ENCODE data around the gene IL17RA.
A peak's percentile ranks its signal among the peaks of the same experiment; 100 is the strongest.
"Not testable (repeated sequence)": the region's sequence is repeated elsewhere in the genome, so short reads cannot be mapped to it uniquely, and the experiment has no call there.

The IL17RA gene

GRCh38 chr22:17084554-17085276 is at the start of gene IL17RA:
TSS of gene IL17RA (plus strand) at chr22:17085000. CDS start at chr22:17085092, 92 bp downstream.
- peak within 1 kb of the TSS; percentile 53; the same call in 1 of the 2 replicates for H3K9ac ChIP-seq (ENCODE audit: low read depth, low read length)
- no peaks in the 10 kb centered on the region for H3K36me3 ChIP-seq (ENCODE audit: insufficient read depth, low read depth, low read length)
- no peaks in the 10 kb centered on the region for H3K4me1 ChIP-seq (ENCODE audit: insufficient read depth, low read length)
- no peak within 1 kb of the TSS for H3K27ac ChIP-seq (ENCODE audit: low read length)
- peak within 1 kb of the TSS; percentile 76 for H3K4me3 ChIP-seq (ENCODE audit: low read length)
- H3K9me3 ChIP-seq (ENCODE audit: insufficient read depth, low read depth, low read length): no peaks in the 10 kb centered on the region
- peaks cover 46% of the 10 kb centered on the region for H3K27me3 ChIP-seq (ENCODE audit: insufficient read depth, low read length)

- no peak overlapping the region for H3K4me3 ChIP-seq (ENCODE audit: low read length)
- H3K9ac ChIP-seq (ENCODE audit: low read depth, low read length): no peak overlapping the region
- H3K9me3 ChIP-seq (ENCODE audit: insufficient read depth, low read depth, low read length): no peaks in the 10 kb centered on the region
- no peak overlapping the region for H3K27ac ChIP-seq (ENCODE audit: low read length)
- H3K36me3 ChIP-seq (ENCODE audit: insufficient read depth, low read depth, low read length): no peaks in the 10 kb centered on the region
- H3K27me3 ChIP-seq (ENCODE audit: insufficient read depth, low read length): peaks cover 14% of the 10 kb centered on the region; the same call in 1 of the 2 replicates
- H3K4me1 ChIP-seq (ENCODE audit: insufficient read depth, low read length): no peaks in the 10 kb centered on the region
These were observed 49.6 kb upstream of the IL17RA start for GRCh38 chr22:17035246-17035645.

- peaks cover 14% of the 10 kb centered on the region; the same call in 1 of the 2 replicates for H3K27me3 ChIP-seq (ENCODE audit: insufficient read depth, low read length)
- not testable (repeated sequence) for H3K9me3 ChIP-seq (ENCODE audit: insufficient read depth, low read depth, low read length); H3K4me1 ChIP-seq (ENCODE audit: insufficient read depth, low read length); H3K9ac ChIP-seq (ENCODE audit: low read depth, low read length); H3K27ac ChIP-seq (ENCODE audit: low read length); H3K4me3 ChIP-seq (ENCODE audit: low read length); H3K36me3 ChIP-seq (ENCODE audit: insufficient read depth, low read depth, low read length)
These were observed 48.6 kb upstream of the IL17RA start for GRCh38 chr22:17035976-17036841.

- not testable (repeated sequence) for H3K9ac ChIP-seq (ENCODE audit: low read depth, low read length); H3K4me1 ChIP-seq (ENCODE audit: insufficient read depth, low read length); H3K27ac ChIP-seq (ENCODE audit: low read length); H3K4me3 ChIP-seq (ENCODE audit: low read length); H3K36me3 ChIP-seq (ENCODE audit: insufficient read depth, low read depth, low read length); H3K9me3 ChIP-seq (ENCODE audit: insufficient read depth, low read depth, low read length)
- H3K27me3 ChIP-seq (ENCODE audit: insufficient read depth, low read length): peaks cover 14% of the 10 kb centered on the region; the same call in 1 of the 2 replicates
These were observed 47.7 kb upstream of the IL17RA start for GRCh38 chr22:17036842-17037711.

- no peak overlapping the region for H3K4me3 ChIP-seq (ENCODE audit: low read length)
- H3K36me3 ChIP-seq (ENCODE audit: insufficient read depth, low read depth, low read length): no peaks in the 10 kb centered on the region
- H3K9me3 ChIP-seq (ENCODE audit: insufficient read depth, low read depth, low read length): no peaks in the 10 kb centered on the region
These were observed 41.3 kb upstream of the IL17RA start for GRCh38 chr22:17043521-17043920.

GRCh38 chr22:17046566-17047348 is 38.0 kb upstream of the IL17RA start:
- Histone ChIP-seq H3K9ac (ENCODE audit: low read depth, low read length) (no peak overlapping the region), H3K27ac (ENCODE audit: low read length) (no peak overlapping the region), H3K27me3 (ENCODE audit: insufficient read depth, low read length) (no peaks in the 10 kb centered on the region), H3K4me1 (ENCODE audit: insufficient read depth, low read length) (no peaks in the 10 kb centered on the region), H3K36me3 (ENCODE audit: insufficient read depth, low read depth, low read length) (no peaks in the 10 kb centered on the region), H3K4me3 (ENCODE audit: low read length) (no peak overlapping the region), H3K9me3 (ENCODE audit: insufficient read depth, low read depth, low read length) (no peaks in the 10 kb centered on the region)

More at GRCh38 chr22:17043521-17043920, 41.3 kb upstream of the IL17RA start:
- Histone ChIP-seq H3K9ac (ENCODE audit: low read depth, low read length) (no peak overlapping the region), H3K4me1 (ENCODE audit: insufficient read depth, low read length) (no peaks in the 10 kb centered on the region), H3K27ac (ENCODE audit: low read length) (no peak overlapping the region), H3K27me3 (ENCODE audit: insufficient read depth, low read length) (no peaks in the 10 kb centered on the region; the same call in 1 of the 2 replicates)

- Histone ChIP-seq H3K4me1 (ENCODE audit: insufficient read depth, low read length) (no peaks in the 10 kb centered on the region), H3K9ac (ENCODE audit: low read depth, low read length) (no peak overlapping the region), H3K9me3 (ENCODE audit: insufficient read depth, low read depth, low read length) (no peaks in the 10 kb centered on the region), H3K27ac (ENCODE audit: low read length) (no peak overlapping the region), H3K4me3 (ENCODE audit: low read length) (no peak overlapping the region), H3K36me3 (ENCODE audit: insufficient read depth, low read depth, low read length) (no peaks in the 10 kb centered on the region), H3K27me3 (ENCODE audit: insufficient read depth, low read length) (no peaks in the 10 kb centered on the region)
These were observed 37.1 kb upstream of the IL17RA start for GRCh38 chr22:17047656-17048055.

- H3K27ac ChIP-seq (ENCODE audit: low read length): no peak overlapping the region
- H3K4me3 ChIP-seq (ENCODE audit: low read length): no peak overlapping the region
- H3K36me3 ChIP-seq (ENCODE audit: insufficient read depth, low read depth, low read length): no peaks in the 10 kb centered on the region
- no peaks in the 10 kb centered on the region for H3K27me3 ChIP-seq (ENCODE audit: insufficient read depth, low read length)
- H3K9ac ChIP-seq (ENCODE audit: low read depth, low read length): no peak overlapping the region
- H3K9me3 ChIP-seq (ENCODE audit: insufficient read depth, low read depth, low read length): no peaks in the 10 kb centered on the region
- H3K4me1 ChIP-seq (ENCODE audit: insufficient read depth, low read length): no peaks in the 10 kb centered on the region
These were observed 28.7 kb upstream of the IL17RA start for GRCh38 chr22:17056058-17056457.

GRCh38 chr22:17056807-17057206 is 28.0 kb upstream of the IL17RA start:
- no peaks in the 10 kb centered on the region for H3K36me3 ChIP-seq (ENCODE audit: insufficient read depth, low read depth, low read length)
- no peak overlapping the region for H3K9ac ChIP-seq (ENCODE audit: low read depth, low read length)
- no peak overlapping the region for H3K4me3 ChIP-seq (ENCODE audit: low read length)
- no peaks in the 10 kb centered on the region for H3K4me1 ChIP-seq (ENCODE audit: insufficient read depth, low read length)
- H3K27me3 ChIP-seq (ENCODE audit: insufficient read depth, low read length): no peaks in the 10 kb centered on the region
- no peaks in the 10 kb centered on the region for H3K9me3 ChIP-seq (ENCODE audit: insufficient read depth, low read depth, low read length)
- no peak overlapping the region for H3K27ac ChIP-seq (ENCODE audit: low read length)

GRCh38 chr22:17057959-17058814 is 26.6 kb upstream of the IL17RA start:
- Histone ChIP-seq H3K9me3 (ENCODE audit: insufficient read depth, low read depth, low read length) (no peaks in the 10 kb centered on the region), H3K36me3 (ENCODE audit: insufficient read depth, low read depth, low read length) (no peaks in the 10 kb centered on the region), H3K4me1 (ENCODE audit: insufficient read depth, low read length) (no peaks in the 10 kb centered on the region), H3K4me3 (ENCODE audit: low read length) (no peak overlapping the region), H3K9ac (ENCODE audit: low read depth, low read length) (no peak overlapping the region), H3K27me3 (ENCODE audit: insufficient read depth, low read length) (no peaks in the 10 kb centered on the region), H3K27ac (ENCODE audit: low read length) (no peak overlapping the region)
